Ascending aorta (tissue), 2 donors: ENCODE measurements around the gene NDUFAF8. TPM values are rescaled to one million over a fixed set of nuclear protein-coding genes. Genes with fewer than 3 reads are reported as not detected.
"Not testable (repeated sequence)": the region's sequence is repeated elsewhere in the genome, so short reads cannot be mapped to it uniquely, and the experiment has no call there.

Experiments used
- DNase-seq, 2 donors: peaks; one replicate each; pipeline ENCODE4 v3.0.0-alpha.2; 2019; ENCODE audit warnings: low spot score in 2 of 2
- H3K27ac ChIP-seq, 2 donors: fragments of 200-600 bp; sonication (generic); one replicate each; pipeline ENCODE4 v1.5.1; 2016 to 2017; ENCODE audit warnings: mild to moderate bottlenecking in 1 of 2
- H3K27me3 ChIP-seq: fragments of 200-600 bp; sonication (generic); one replicate; pipeline ENCODE4 v1.5.1; 2017
- H3K36me3 ChIP-seq, 2 donors: fragments of 200-600 bp; sonication (generic); one replicate each; pipeline ENCODE4 v1.5.1; 2016
- H3K4me1 ChIP-seq, 2 donors: fragments of 200-600 bp; sonication (generic); one replicate each; pipeline ENCODE4 v1.5.1; 2016 to 2017; ENCODE audit warnings: mild to moderate bottlenecking in 1 of 2
- H3K4me3 ChIP-seq, 2 donors: fragments of 200-600 bp; sonication (generic); one replicate each; pipeline ENCODE4 v1.5.1; 2016 to 2017; ENCODE audit warnings: mild to moderate bottlenecking in 1 of 2
- H3K9me3 ChIP-seq, 2 donors: fragments of 200-600 bp; sonication (generic); one replicate each; pipeline ENCODE4 v1.5.1; 2016
- intact Hi-C: fragments of 100-400 bp; cut with DNase I; formaldehyde crosslinking; loops from one replicate; pipeline ENCODE4 v1.15.1; 2023
- total RNA-seq: library from RNA; depleted of rRNA; stranded (reverse); fragments of >200 nt; gene quantifications from one replicate; pipeline ENCODE4 v1.1.0, GENCODE V29; 2016
- TF ChIP-seq, protein P1 (sequence below), 3 experiments: fragments of 200-600 bp in 2 of 3; fragments of 450-650 bp in 1 of 3; sonication (generic) in 2 of 3; IDR thresholded peaks; one replicate each; pipeline ENCODE4 v1.5.1; 2016 to 2019; ENCODE audit warnings: antibody characterized with exemption in 3 of 3, mild to moderate bottlenecking in 1 of 3, moderate library complexity in 1 of 3

NDUFAF8 gene
- total RNA-seq, 1 donor from 2014 or later: 6.5 TPM

DNA sequence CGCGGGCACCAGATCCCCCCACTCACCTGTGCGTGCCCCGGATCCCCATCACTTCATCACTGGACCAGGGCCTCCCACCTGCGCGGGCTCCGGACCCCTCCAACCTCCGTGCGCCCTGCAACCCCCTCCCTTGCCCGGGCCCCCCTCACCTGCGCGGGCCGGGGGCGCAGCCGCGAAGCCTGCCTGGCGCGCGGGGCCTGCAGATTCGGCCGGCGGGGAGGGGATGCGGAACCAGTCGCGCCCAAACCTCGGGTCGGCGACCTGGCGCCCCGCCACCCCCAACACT lies 16.6 kb upstream of the NDUFAF8 start:
- Histone ChIP-seq H3K4me3 (peak overlapping the region; percentile 79 to 87), H3K27me3 (no peaks in the 10 kb centered on the region), H3K36me3 (no peaks in the 10 kb centered on the region), H3K27ac (no peak overlapping the region), H3K4me1 (peaks cover 0 to 17% of the 10 kb centered on the region in 2 donors), H3K9me3 (no peaks in the 10 kb centered on the region)
- no peak for DNase-seq
- intact Hi-C loops: no loop called here
- TF ChIP-seq, protein P1, sequence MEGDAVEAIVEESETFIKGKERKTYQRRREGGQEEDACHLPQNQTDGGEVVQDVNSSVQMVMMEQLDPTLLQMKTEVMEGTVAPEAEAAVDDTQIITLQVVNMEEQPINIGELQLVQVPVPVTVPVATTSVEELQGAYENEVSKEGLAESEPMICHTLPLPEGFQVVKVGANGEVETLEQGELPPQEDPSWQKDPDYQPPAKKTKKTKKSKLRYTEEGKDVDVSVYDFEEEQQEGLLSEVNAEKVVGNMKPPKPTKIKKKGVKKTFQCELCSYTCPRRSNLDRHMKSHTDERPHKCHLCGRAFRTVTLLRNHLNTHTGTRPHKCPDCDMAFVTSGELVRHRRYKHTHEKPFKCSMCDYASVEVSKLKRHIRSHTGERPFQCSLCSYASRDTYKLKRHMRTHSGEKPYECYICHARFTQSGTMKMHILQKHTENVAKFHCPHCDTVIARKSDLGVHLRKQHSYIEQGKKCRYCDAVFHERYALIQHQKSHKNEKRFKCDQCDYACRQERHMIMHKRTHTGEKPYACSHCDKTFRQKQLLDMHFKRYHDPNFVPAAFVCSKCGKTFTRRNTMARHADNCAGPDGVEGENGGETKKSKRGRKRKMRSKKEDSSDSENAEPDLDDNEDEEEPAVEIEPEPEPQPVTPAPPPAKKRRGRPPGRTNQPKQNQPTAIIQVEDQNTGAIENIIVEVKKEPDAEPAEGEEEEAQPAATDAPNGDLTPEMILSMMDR (IDR thresholded peaks at IDR 0.05): no peak

DNA sequence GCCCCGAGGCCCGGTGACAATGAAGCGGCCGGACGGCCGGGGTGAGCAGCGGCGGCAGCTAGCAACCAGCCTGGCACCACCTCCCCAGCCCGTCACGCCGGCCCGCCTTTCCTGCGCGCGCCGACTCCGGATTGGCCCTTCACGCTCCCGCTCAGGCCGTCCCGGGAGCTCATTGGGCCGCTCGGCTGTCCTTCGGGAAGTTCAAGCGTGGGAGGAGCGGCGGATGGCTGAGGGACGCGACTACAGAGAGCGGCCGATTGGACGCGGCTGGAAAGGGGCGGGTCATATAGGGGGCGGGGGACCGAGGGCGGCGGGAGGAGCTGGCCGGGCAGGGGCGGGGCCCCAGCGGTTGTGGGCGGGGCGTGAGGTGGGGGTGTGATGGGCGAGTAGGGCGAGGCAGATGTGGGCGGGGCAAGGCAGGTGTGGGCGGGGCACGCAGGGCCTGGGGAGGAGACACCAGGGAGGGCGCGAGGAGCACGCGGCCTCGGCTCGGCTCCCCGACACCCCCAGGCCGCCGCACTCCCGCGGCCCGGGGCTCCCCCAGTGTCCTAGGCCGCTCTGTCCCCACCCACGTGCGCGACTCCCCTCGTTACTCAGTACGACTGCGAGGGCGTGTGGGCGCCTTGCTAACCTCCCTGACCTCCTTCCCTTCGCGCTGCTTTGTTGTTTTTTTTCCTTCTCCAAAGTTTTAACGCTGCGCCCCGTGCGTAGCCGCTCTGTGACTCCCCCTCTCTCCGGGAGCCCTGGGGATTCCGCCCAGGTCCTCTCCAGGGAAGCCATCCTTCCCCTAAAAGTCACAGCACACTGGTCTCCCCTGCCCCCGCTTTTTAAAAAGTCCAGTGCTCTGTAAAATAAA lies 16.0 kb upstream of the NDUFAF8 start, which contains the start of gene CEP131:
Gene CEP131 (minus strand): TSS at position 60 of the 856 bp plus-strand sequence. CDS start 2,909 bp downstream, outside the sequence.
- peak within 1 kb of the TSS in 1 of 2 donors; percentile 46 for H3K27ac ChIP-seq
- H3K4me1 ChIP-seq: peaks cover 0 to 17% of the 10 kb centered on the region in 2 donors
- H3K36me3 ChIP-seq: no peaks in the 10 kb centered on the region
- peak; percentile 96 to 99 for DNase-seq
- H3K27me3 ChIP-seq: no peaks in the 10 kb centered on the region
- H3K9me3 ChIP-seq: no peaks in the 10 kb centered on the region
- intact Hi-C loops: loop anchor here (1.0 kb wide), 1 partner anchor 16 kb away; the partner anchor contains the start of genes NDUFAF8 and TEPSIN
- H3K4me3 ChIP-seq: peak within 1 kb of the TSS; percentile 79 to 87
- TF ChIP-seq, protein P1 (IDR thresholded peaks at IDR 0.05): no peak

DNA sequence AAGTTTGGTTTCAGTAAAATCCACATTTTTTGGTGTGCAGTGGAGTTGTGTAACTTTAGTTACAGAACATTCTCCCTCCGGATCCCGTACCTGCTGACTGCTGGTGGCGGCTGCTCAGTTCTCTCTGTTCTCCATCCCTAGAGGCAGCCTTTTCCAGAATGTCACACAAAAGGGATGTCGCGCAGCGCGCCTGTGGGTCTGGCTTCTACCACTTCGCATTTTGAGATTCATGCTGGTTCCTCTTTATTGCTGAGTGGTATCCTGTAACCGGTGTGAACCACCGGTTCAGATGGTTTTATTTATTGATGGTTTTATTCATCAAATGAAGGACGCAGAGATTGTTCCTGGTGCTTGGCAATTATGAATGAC lies 15.4 kb upstream of the NDUFAF8 start:
- peak overlapping the region in 1 of 2 donors; percentile 46 for H3K27ac ChIP-seq
- intact Hi-C loops: loop anchor here (1.0 kb wide), 1 partner anchor 16 kb away; the partner anchor contains the start of genes NDUFAF8 and TEPSIN

DNA sequence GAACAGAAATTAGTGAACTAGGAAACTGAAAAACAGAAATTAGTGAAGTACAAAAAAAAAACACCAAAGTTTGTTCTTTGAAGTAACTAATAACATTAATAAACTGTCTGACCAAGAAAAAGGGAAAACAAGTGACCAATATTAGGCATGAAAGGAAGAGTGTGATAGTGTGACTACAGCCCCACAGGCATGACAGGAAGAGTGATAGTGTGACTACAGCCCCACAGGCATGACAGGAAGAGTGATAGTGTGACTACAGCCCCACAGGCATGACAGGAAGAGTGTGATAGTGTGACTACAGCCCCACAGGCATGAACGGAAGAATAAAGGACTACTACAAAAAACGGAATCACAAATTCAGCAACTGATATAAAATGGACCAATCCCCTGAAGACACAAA lies 11.5 kb upstream of the NDUFAF8 start:
- H3K9me3 ChIP-seq, DNase-seq, H3K4me1 ChIP-seq, H3K4me3 ChIP-seq, intact Hi-C loops, H3K27me3 ChIP-seq, H3K27ac ChIP-seq: not testable (repeated sequence)
- H3K36me3 ChIP-seq: peaks cover 35 to 39% of the 10 kb centered on the region in 2 donors

More for the DNA sequence above, 15.4 kb upstream of the NDUFAF8 start:
- no peak for DNase-seq
- Histone ChIP-seq H3K27me3 (no peaks in the 10 kb centered on the region), H3K4me1 (peaks cover 0 to 17% of the 10 kb centered on the region in 2 donors), H3K9me3 (no peaks in the 10 kb centered on the region), H3K4me3 (peak overlapping the region; percentile 46 to 87), H3K36me3 (peaks cover 0 to under 1% of the 10 kb centered on the region in 2 donors)
- TF ChIP-seq, protein P1 (IDR thresholded peaks at IDR 0.05): no peak

DNA sequence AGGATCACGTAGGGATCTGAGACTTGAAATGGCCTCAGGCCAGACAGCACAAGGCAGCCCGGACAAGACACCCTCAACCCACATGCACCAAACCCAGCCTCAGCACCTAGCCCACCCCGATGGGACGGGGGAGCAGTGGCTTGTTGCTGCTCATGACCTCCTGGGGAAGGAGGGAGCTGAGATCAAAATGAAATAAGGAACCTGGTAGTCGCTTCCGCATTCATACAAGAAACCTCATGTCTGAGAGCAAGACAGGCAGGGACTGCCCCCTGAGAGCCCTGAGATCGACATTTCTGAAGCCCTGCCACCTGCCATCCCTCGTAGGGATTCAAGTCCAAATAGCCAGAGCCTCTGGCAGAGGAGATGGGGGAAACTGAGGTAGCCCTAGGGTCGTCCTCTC lies 10.7 kb upstream of the NDUFAF8 start:
- no peak overlapping the region for H3K4me3 ChIP-seq
- peaks cover 0 to 3% of the 10 kb centered on the region in 2 donors for H3K4me1 ChIP-seq
- H3K27ac ChIP-seq: no peak overlapping the region
- no peaks in the 10 kb centered on the region for H3K9me3 ChIP-seq
- peaks cover 39 to 47% of the 10 kb centered on the region in 2 donors for H3K36me3 ChIP-seq
- no peaks in the 10 kb centered on the region for H3K27me3 ChIP-seq
- intact Hi-C loops: no loop called here
- no peak for DNase-seq
- TF ChIP-seq, protein P1 (IDR thresholded peaks at IDR 0.05): no peak
